Measurements from ENCODE around the gene KPNA5. TPM values are rescaled to one million over a fixed set of nuclear protein-coding genes. Genes with fewer than 3 reads are reported as not detected.

Gene KPNA5
- total and polyA plus RNA-seq, 2 of the 13 experiments (the other 11 are each of a cell fraction or from before 2014, with no cell fraction given): 5.3 to 13.0 TPM

GRCh38 chr6:116631379-116631990 lies 49.5 kb upstream of the KPNA5 start (continued):
- no peak for TF ChIP-seq ZNF142 (CRISPR knock-in tag; IDR thresholded peaks at IDR 0.05)
- no peak for TF ChIP-seq PHF5A (CRISPR knock-in tag; IDR thresholded peaks at IDR 0.05; ENCODE audit: low read depth, unreplicated experiment)
- TF ChIP-seq NFE2L2 (IDR thresholded peaks at IDR 0.05; ENCODE audit: low read length): 0 out of 2 replicates have a peak, but pooled peaks have one; percentile 6
- no peak for TF ChIP-seq RBAK (CRISPR knock-in tag; IDR thresholded peaks at IDR 0.05)
- no peak for TF ChIP-seq ETS1 (CRISPR knock-in tag; IDR thresholded peaks at IDR 0.05)
- TF ChIP-seq HNRNPUL1 (IDR thresholded peaks at IDR 0.05; ENCODE audit: low read depth, low read length): no peak
- peak; percentile 96; the same call in 1 of the 2 replicates for TF ChIP-seq ARID2 (CRISPR knock-in tag; IDR thresholded peaks at IDR 0.05; ENCODE audit: borderline replicate concordance)
- peak; percentile 99 for TF ChIP-seq POGZ (CRISPR knock-in tag; IDR thresholded peaks at IDR 0.05)
- TF ChIP-seq POLR2AphosphoS5 (IDR thresholded peaks at IDR 0.05; ENCODE audit: low read depth, low read length): peak; percentile 54
- TF ChIP-seq RNF219 (CRISPR knock-in tag; IDR thresholded peaks at IDR 0.05): no peak
- TF ChIP-seq ZFP36L1 (CRISPR knock-in tag; IDR thresholded peaks at IDR 0.05): peak; percentile 70; the same call in 1 of the 2 replicates
- TF ChIP-seq TEAD2 (CRISPR knock-in tag; IDR thresholded peaks at IDR 0.05): no peak
- peak; percentile 58; the same call in 1 of the 2 replicates for TF ChIP-seq HMG20B (CRISPR knock-in tag; conservative IDR thresholded peaks at IDR 0.05)
- TF ChIP-seq KMT2A (CRISPR knock-in tag; IDR thresholded peaks at IDR 0.05): peak; percentile 54; the same call in 1 of the 2 replicates
- peak; percentile 66; the same call in 1 of the 2 replicates for TF ChIP-seq KAT7 (CRISPR knock-in tag; IDR thresholded peaks at IDR 0.05; ENCODE audit: borderline replicate concordance)
- no peak for TF ChIP-seq ZNF550 (CRISPR knock-in tag; IDR thresholded peaks at IDR 0.05; ENCODE audit: borderline replicate concordance)
- TF ChIP-seq GABPB1 (CRISPR knock-in tag; IDR thresholded peaks at IDR 0.05): peak; percentile 77
- no peak; the same call in 1 of the 2 replicates for TF ChIP-seq RAD21 (CRISPR knock-in tag; IDR thresholded peaks at IDR 0.05)
- TF ChIP-seq MAX (IDR thresholded peaks at IDR 0.05): peak; percentile 88
- peak; percentile 97; the same call in 1 of the 2 replicates for TF ChIP-seq CBX5 (CRISPR knock-in tag; IDR thresholded peaks at IDR 0.05; ENCODE audit: borderline replicate concordance)
- no peak for TF ChIP-seq MXD1 (CRISPR knock-in tag; IDR thresholded peaks at IDR 0.05)
